Measurements from ENCODE around the gene SLC11A2. TPM values are rescaled to one million over a fixed set of nuclear protein-coding genes. Genes with fewer than 3 reads are reported as not detected.

SLC11A2 gene
- total and polyA plus RNA-seq, 2 of the 8 experiments (the other 6 are each of a cell fraction or from before 2014, with no cell fraction given): 55.0 to 61.5 TPM

DNA sequence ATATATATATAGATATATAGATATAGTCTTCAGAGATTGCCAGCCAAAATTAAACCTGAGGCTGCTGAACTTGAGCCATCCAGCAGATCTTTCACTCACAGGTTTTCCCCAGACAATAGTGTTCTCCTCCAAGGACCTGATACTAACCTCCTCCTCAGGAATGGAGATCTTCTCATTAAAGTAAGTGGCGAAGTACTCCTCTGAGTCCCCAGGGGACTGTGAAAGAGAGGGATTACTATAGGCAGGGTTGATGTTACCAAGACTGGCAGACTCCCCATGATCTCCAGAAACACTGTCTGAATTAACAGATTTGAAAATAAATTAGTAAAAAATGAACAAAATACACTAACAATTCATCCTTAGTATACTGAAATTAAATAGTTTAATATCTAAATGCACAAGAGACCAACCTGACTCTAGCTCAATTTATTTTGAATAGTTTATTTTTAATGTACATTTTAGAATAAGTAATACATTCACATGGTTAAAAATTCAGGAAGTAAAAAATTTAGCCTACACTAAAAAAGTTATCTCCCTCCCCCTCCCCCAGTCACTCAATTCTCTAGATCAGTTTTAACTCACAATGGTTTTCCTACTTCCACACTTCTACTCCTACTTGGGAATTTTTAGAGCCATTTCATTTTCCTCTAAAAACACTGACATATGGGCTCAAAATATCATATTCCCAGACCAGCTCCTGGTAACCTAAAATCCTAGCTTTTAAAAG lies 17.7 kb downstream of the SLC11A2 start (continued):
- TF ChIP-seq, protein P1, sequence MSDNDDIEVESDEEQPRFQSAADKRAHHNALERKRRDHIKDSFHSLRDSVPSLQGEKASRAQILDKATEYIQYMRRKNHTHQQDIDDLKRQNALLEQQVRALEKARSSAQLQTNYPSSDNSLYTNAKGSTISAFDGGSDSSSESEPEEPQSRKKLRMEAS (IDR thresholded peaks at IDR 0.05): no peak
- TF ChIP-seq YY1 (IDR thresholded peaks at IDR 0.05; ENCODE audit: low read depth, low read length): no peak
- no peak for TF ChIP-seq TEAD4 (IDR thresholded peaks at IDR 0.05; ENCODE audit: low read depth, low read length)
- no peak for TF ChIP-seq SUZ12 (IDR thresholded peaks at IDR 0.05; ENCODE audit: low read length)
- no peak for TF ChIP-seq HDAC2 (IDR thresholded peaks at IDR 0.05; ENCODE audit: borderline replicate concordance in 1 of 2, low read depth in 2 of 2, low read length in 2 of 2)
- TF ChIP-seq, protein P2, sequence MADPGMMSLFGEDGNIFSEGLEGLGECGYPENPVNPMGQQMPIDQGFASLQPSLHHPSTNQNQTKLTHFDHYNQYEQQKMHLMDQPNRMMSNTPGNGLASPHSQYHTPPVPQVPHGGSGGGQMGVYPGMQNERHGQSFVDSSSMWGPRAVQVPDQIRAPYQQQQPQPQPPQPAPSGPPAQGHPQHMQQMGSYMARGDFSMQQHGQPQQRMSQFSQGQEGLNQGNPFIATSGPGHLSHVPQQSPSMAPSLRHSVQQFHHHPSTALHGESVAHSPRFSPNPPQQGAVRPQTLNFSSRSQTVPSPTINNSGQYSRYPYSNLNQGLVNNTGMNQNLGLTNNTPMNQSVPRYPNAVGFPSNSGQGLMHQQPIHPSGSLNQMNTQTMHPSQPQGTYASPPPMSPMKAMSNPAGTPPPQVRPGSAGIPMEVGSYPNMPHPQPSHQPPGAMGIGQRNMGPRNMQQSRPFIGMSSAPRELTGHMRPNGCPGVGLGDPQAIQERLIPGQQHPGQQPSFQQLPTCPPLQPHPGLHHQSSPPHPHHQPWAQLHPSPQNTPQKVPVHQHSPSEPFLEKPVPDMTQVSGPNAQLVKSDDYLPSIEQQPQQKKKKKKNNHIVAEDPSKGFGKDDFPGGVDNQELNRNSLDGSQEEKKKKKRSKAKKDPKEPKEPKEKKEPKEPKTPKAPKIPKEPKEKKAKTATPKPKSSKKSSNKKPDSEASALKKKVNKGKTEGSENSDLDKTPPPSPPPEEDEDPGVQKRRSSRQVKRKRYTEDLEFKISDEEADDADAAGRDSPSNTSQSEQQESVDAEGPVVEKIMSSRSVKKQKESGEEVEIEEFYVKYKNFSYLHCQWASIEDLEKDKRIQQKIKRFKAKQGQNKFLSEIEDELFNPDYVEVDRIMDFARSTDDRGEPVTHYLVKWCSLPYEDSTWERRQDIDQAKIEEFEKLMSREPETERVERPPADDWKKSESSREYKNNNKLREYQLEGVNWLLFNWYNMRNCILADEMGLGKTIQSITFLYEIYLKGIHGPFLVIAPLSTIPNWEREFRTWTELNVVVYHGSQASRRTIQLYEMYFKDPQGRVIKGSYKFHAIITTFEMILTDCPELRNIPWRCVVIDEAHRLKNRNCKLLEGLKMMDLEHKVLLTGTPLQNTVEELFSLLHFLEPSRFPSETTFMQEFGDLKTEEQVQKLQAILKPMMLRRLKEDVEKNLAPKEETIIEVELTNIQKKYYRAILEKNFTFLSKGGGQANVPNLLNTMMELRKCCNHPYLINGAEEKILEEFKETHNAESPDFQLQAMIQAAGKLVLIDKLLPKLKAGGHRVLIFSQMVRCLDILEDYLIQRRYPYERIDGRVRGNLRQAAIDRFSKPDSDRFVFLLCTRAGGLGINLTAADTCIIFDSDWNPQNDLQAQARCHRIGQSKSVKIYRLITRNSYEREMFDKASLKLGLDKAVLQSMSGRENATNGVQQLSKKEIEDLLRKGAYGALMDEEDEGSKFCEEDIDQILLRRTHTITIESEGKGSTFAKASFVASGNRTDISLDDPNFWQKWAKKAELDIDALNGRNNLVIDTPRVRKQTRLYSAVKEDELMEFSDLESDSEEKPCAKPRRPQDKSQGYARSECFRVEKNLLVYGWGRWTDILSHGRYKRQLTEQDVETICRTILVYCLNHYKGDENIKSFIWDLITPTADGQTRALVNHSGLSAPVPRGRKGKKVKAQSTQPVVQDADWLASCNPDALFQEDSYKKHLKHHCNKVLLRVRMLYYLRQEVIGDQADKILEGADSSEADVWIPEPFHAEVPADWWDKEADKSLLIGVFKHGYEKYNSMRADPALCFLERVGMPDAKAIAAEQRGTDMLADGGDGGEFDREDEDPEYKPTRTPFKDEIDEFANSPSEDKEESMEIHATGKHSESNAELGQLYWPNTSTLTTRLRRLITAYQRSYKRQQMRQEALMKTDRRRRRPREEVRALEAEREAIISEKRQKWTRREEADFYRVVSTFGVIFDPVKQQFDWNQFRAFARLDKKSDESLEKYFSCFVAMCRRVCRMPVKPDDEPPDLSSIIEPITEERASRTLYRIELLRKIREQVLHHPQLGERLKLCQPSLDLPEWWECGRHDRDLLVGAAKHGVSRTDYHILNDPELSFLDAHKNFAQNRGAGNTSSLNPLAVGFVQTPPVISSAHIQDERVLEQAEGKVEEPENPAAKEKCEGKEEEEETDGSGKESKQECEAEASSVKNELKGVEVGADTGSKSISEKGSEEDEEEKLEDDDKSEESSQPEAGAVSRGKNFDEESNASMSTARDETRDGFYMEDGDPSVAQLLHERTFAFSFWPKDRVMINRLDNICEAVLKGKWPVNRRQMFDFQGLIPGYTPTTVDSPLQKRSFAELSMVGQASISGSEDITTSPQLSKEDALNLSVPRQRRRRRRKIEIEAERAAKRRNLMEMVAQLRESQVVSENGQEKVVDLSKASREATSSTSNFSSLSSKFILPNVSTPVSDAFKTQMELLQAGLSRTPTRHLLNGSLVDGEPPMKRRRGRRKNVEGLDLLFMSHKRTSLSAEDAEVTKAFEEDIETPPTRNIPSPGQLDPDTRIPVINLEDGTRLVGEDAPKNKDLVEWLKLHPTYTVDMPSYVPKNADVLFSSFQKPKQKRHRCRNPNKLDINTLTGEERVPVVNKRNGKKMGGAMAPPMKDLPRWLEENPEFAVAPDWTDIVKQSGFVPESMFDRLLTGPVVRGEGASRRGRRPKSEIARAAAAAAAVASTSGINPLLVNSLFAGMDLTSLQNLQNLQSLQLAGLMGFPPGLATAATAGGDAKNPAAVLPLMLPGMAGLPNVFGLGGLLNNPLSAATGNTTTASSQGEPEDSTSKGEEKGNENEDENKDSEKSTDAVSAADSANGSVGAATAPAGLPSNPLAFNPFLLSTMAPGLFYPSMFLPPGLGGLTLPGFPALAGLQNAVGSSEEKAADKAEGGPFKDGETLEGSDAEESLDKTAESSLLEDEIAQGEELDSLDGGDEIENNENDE (IDR thresholded peaks at IDR 0.05; ENCODE audit: insufficient replicate concordance, low read length): no peak
- no peak for TF ChIP-seq BACH1 (IDR thresholded peaks at IDR 0.05; ENCODE audit: low read length)
- TF ChIP-seq SP2 (IDR thresholded peaks at IDR 0.05; ENCODE audit: low read length): no peak
- TF ChIP-seq RAD21 (IDR thresholded peaks at IDR 0.05 in 1 of 2, conservative IDR thresholded peaks at IDR 0.05 in 1 of 2; ENCODE audit: low read depth in 2 of 2, low read length in 2 of 2): no peak
- TF ChIP-seq CEBPB (IDR thresholded peaks at IDR 0.05; ENCODE audit: low read depth, low read length): no peak

All from H1 (cell line).